Smooth muscle cell (in vitro differentiated cells): Measurements from ENCODE around the gene STRN. TPM values are rescaled to one million over a fixed set of nuclear protein-coding genes. Genes with fewer than 3 reads are reported as not detected.

Source experiments
- DNase-seq: peaks from one replicate; lab custom pipeline; 2025; ENCODE audit not compliant: unreplicated experiment; lab: John Stamatoyannopoulos, UW
- H2AFZ ChIP-seq: fragments of 200-600 bp; sonication (generic); 2 replicates; pipeline ENCODE4 v1.6.0; 2016; ENCODE audit warnings: antibody characterized with exemption, low read depth, mild to moderate bottlenecking
- H3F3A ChIP-seq: fragments of 200-600 bp; sonication (generic); 2 replicates; pipeline ENCODE4 v1.6.0; 2017; ENCODE audit warnings: antibody characterized with exemption, low read depth
- H3K27ac ChIP-seq: fragments of 200-600 bp; sonication (generic); 2 replicates; pipeline ENCODE4 v1.5.1; 2016; ENCODE audit warnings: low read depth, mild to moderate bottlenecking
- H3K27me3 ChIP-seq: fragments of 200-600 bp; sonication (generic); 2 replicates; pipeline ENCODE4 v1.6.1; 2016; ENCODE audit warnings: low read depth, mild to moderate bottlenecking
- H3K36me3 ChIP-seq: fragments of 200-600 bp; sonication (generic); 2 replicates; pipeline ENCODE4 v1.5.1; 2016; ENCODE audit warnings: low read depth
- H3K4me1 ChIP-seq: fragments of 200-600 bp; sonication (generic); 2 replicates; pipeline ENCODE4 v1.5.1; 2016; ENCODE audit warnings: low read depth
- H3K4me2 ChIP-seq: fragments of 200-600 bp; sonication (generic); 2 replicates; pipeline ENCODE4 v1.6.0; 2016; ENCODE audit warnings: mild to moderate bottlenecking
- H3K4me3 ChIP-seq: fragments of 200-600 bp; sonication (generic); 2 replicates; pipeline ENCODE4 v1.5.1; 2016; ENCODE audit warnings: mild to moderate bottlenecking
- H3K79me2 ChIP-seq: fragments of 200-600 bp; sonication (generic); 2 replicates; pipeline ENCODE4 v1.6.0; 2016; ENCODE audit warnings: low read depth, mild to moderate bottlenecking
- H3K9ac ChIP-seq: fragments of 200-600 bp; sonication (generic); 2 replicates; pipeline ENCODE4 v1.6.0; 2016; ENCODE audit warnings: low read depth
- H3K9me3 ChIP-seq: fragments of 200-600 bp; sonication (generic); replicated peaks from 2 replicates; pipeline ENCODE4 v1.5.1; 2016; ENCODE audit warnings: low read depth
- H4K20me1 ChIP-seq: fragments of 200-600 bp; sonication (generic); 2 replicates; pipeline ENCODE4 v1.6.0; 2016; ENCODE audit warnings: low read depth
- CTCF ChIP-seq: fragments of 200-600 bp; sonication (generic); IDR thresholded peaks from 2 replicates; pipeline ENCODE4 v1.5.1; 2017; ENCODE audit warnings: borderline replicate concordance, mild to moderate bottlenecking, antibody characterized with exemption; ENCODE audit not compliant: insufficient read depth, poor library complexity, severe bottlenecking
- WGBS: methylation state at CpG from one replicate; pipeline ENCODE4 v1.1.7; 2016; ENCODE audit warnings: low lambda C conversion rate; 5-methylcytosine and 5-hydroxymethylcytosine counted together
- polyA plus RNA-seq: library from polyadenylated mRNA; unstranded; fragments of >200 nt; fragmentation: Nextera tagmentation; extraction: Ambion mirVana; gene quantifications from 2 replicates; pipeline ENCODE4 v1.2.1, GENCODE V29; 2016
- total RNA-seq: library from RNA; depleted of rRNA; stranded (reverse); fragments of >200 nt; gene quantifications from 2 replicates; pipeline ENCODE4 v1.2.3, GENCODE V29; 2014

The STRN gene
- total and polyA plus RNA-seq, 2 experiments from 2014 or later: 4.6 to 19.6 TPM

GRCh38 chr2:36818542-36818941 is 147.8 kb downstream of the STRN start:
- no peak for TF ChIP-seq CTCF
- no peak overlapping the region for H2AFZ ChIP-seq
- H3K27me3 ChIP-seq: no peaks in the 10 kb centered on the region
- WGBS: 85% methylated on average over 2 of the region's 2 CpGs
- no peak overlapping the region for H3K4me3 ChIP-seq
- H3K9me3 ChIP-seq: no peaks in the 10 kb centered on the region
- H3K27ac ChIP-seq: no peak overlapping the region
- H3K36me3 ChIP-seq: no peaks in the 10 kb centered on the region
- H3K9ac ChIP-seq: no peak overlapping the region
- H4K20me1 ChIP-seq: no peaks in the 10 kb centered on the region
- H3K79me2 ChIP-seq: no peaks in the 10 kb centered on the region
- H3K4me2 ChIP-seq: no peak overlapping the region
- H3K4me1 ChIP-seq: no peaks in the 10 kb centered on the region
- DNase-seq: no peak
- H3F3A ChIP-seq: no peaks in the 10 kb centered on the region

DNA sequence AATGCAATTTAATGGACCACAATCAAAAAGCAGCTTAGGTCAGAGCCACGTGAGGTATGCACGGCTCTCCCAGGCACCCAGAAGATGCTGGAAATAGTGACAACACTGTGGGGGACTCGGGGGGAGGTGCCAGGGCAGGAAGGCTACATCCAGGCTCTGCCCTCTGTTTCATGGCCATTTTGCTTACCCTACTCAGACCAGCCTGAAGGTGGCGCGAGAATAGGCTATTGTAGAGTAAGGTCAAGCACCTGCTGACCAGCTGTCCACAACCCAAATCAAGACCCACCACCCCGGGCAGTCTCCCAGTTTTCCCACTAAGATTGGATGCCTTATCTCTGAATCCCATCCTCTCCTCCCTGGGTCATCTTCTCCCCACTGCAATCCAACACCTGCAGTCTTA is 154.1 kb downstream of the STRN start:
- H3K9me3 ChIP-seq: no peaks in the 10 kb centered on the region
- no peak for TF ChIP-seq CTCF
- H3K4me1 ChIP-seq: no peaks in the 10 kb centered on the region
- no peaks in the 10 kb centered on the region for H3F3A ChIP-seq
- H3K4me3 ChIP-seq: no peak overlapping the region
- H3K27me3 ChIP-seq: no peaks in the 10 kb centered on the region
- no peaks in the 10 kb centered on the region for H4K20me1 ChIP-seq
- no peaks in the 10 kb centered on the region for H3K79me2 ChIP-seq
- H3K9ac ChIP-seq: no peak overlapping the region
- H3K27ac ChIP-seq: no peak overlapping the region
- no peaks in the 10 kb centered on the region for H3K36me3 ChIP-seq
- WGBS: 39% methylated on average over 6 of the region's 6 CpGs
- DNase-seq: no peak
- no peak overlapping the region for H3K4me2 ChIP-seq
- H2AFZ ChIP-seq: no peak overlapping the region

GRCh38 chr2:36811071-36811470 is 155.3 kb downstream of the STRN start:
- Histone ChIP-seq H3K27me3 (no peaks in the 10 kb centered on the region), H3K9ac (no peak overlapping the region), H3F3A (no peaks in the 10 kb centered on the region), H3K4me1 (no peaks in the 10 kb centered on the region), H3K36me3 (no peaks in the 10 kb centered on the region), H3K79me2 (no peaks in the 10 kb centered on the region), H3K9me3 (no peaks in the 10 kb centered on the region), H3K27ac (no peak overlapping the region), H4K20me1 (no peaks in the 10 kb centered on the region), H3K4me2 (no peak overlapping the region), H2AFZ (no peak overlapping the region), H3K4me3 (no peak overlapping the region)
- TF ChIP-seq CTCF: no peak
- DNase-seq: no peak
- 93% methylated on average over 5 of the region's 5 CpGs for WGBS

DNA sequence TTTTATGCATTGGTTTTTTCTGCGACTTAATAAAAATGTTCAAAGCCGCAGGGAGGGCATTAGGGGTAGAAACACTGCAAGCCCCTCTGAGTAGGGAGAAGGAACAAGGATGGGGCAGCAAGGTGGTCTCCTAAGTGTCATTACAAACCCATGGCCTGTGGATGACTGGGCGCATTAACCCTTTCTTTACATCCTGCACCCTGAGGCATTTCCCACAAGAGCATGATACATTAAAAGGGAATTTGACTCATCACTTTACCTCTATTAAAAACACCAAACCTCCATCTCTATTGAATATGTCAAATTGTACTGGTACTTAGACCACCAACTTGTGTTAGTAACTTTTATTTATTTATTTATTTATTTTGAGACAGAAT is 157.3 kb downstream of the STRN start:
- Histone ChIP-seq H3K27ac (no peak overlapping the region), H3K9me3 (no peaks in the 10 kb centered on the region), H3K27me3 (no peaks in the 10 kb centered on the region), H3K36me3 (no peaks in the 10 kb centered on the region), H3F3A (no peaks in the 10 kb centered on the region), H3K4me1 (no peaks in the 10 kb centered on the region), H4K20me1 (no peaks in the 10 kb centered on the region), H3K79me2 (no peaks in the 10 kb centered on the region), H3K9ac (no peak overlapping the region), H2AFZ (no peak overlapping the region), H3K4me2 (no peak overlapping the region), H3K4me3 (no peak overlapping the region)
- TF ChIP-seq CTCF: no peak
- 98% methylated on average over 3 of the region's 3 CpGs for WGBS
- no peak for DNase-seq
